Measurements from ENCODE around the gene DDX41.
"Not testable (repeated sequence)": the region's sequence is repeated elsewhere in the genome, so short reads cannot be mapped to it uniquely, and the experiment has no call there.

DDX41 gene

DNA sequence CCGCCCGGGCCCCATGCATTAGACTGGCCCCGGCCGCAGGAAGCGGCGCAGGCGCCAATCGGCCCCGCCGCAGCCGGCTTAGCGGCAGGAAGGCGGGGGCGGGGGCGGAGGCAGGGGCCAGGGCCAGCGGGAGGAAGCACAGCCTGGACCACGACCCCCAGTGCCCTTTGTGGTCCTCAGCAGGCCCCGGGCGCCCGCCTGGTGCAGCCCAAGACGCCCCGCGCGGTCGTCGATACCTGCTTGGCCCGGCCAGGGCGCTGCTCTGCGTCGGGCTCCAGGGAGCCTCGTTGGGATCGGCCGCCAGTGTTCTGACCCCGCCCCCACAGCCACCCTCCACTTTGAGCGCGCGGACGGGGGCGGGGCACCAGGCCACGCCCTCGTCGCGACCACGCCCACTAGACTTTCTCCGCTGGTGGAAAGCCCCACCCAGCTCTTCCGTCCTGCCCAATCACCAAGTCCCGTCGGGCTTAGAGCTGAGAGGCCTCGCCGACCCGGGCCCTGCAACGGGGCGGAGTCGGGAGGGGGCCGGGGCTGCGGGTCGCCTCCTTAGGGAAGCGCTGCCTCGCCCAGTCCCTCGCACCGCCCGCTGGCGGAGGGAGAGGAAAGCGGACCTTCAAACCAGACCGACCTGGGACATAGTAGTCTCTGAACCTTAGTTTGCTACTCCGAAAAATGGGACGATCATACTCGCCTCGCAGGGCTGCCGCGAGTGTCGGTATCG is 19.3 kb downstream of the DDX41 start, which contains the start of gene PDLIM7:
Gene PDLIM7 (minus strand): TSS at position 313 of the 721 bp plus-strand sequence. CDS start 1,092 bp downstream, outside the sequence.
- peak; percentile 88 to 91 for DNase-seq

- DNase-seq: peak; percentile 22 to 67
These were observed 20.0 kb downstream of the DDX41 start for GRCh38 chr5:177496727-177497291.

DNA sequence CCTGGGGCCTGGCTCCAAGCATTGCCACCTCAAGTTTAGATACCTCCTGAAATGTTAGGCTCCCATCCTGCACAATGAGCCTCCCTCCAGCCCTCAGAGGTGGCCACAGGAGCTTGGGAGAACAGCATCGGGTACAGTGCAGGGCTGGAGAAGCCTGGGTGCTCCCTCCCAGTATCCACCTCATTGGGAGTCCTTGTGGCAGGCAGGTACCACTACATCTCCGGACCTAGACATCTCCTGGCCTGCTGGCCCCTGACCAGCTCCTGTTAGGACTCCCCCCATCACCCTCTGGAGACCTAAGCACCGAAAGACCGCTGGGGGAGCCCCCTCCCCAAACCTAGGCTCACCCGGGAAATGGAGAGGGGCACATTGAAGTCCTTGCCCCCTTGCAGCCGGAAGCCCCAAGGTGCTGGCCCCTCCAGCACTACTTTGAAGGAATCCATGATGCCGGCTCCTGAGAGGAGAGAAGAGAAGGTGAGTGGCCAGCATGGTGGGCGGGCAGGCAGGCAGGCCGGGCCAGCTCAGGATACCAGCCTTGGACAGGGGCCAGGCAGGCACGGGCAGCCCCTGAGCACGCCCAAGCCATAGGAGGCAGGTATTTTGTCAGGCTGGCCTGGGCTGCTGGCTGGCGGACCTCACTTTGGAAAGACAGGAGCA is 20.6 kb downstream of the DDX41 start:
- DNase-seq: peak in 1 of 2 experiments; percentile 26

GRCh38 chr5:177495243-177496060 is 21.3 kb downstream of the DDX41 start:
- DNase-seq: no peak

DNA sequence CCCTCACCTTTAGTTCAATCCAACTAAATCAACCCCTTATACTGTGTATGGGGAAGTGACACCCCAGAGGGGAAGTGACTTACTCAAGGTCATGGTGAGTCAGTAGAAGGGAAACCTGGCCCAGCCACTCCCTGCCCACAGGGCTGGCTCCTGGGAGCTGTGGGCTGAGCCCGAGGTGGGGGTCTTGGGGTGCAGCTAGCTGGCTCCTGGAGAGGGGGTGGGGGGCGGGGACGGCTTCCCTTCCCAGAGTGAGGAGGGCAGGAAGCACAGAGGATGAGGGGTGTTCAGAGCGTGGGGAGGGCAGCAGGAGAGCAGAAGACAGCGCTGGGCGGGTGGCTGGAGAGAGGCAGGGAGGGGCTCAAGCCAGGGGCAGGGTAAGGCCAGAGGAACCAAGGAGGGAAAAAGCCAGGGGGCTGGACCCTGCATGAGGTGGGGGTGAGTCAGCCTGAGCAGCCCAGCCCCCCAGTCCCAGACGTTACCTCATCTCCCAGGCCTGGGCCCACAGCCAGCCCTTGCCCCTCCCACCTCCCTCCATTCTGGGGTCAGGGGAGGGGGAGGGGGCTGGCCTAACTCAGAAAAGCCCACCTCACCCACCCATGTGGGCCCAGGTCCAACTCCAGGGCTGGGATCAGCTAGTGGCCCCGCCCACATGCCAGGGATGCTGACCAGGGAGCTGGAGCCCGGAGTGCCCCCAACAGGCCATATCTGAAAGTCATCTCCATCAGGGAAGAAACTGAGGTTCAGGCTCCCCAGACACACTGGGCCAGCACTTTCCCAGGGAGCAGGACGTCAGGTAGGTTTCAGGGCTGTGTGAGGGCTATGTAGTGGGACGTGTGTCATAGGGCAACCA is 22.2 kb downstream of the DDX41 start:
- no peak for DNase-seq

DNA sequence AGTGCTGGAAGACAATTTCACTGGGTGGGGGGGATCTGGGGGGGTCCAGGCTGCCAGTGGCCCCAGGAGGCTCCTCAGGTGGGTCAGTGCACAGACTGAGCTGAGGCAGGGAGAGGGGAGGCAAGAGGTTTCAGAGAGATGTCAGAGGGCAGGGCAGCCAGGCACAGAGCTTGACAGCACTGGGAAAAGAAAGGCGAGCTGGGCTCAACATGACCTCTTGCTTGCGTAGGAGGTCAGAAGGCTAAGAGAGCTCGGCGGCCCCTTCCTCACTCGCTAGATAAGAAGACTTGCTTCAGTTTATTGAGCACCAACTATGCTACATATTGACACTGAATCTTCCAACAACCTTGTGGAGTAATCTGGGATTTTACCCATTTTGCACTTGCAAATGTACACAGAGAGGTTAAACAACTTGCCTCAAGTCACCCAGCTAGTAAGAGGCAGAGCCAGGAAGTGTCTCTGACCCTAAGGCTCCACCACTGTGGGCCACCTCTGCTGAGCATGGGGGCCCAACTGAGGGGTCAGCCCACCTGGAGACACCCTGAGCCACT is 22.9 kb downstream of the DDX41 start:
- DNase-seq: no peak

GRCh38 chr5:177492841-177493240 is 23.9 kb downstream of the DDX41 start:
- DNase-seq: no peak

DNA sequence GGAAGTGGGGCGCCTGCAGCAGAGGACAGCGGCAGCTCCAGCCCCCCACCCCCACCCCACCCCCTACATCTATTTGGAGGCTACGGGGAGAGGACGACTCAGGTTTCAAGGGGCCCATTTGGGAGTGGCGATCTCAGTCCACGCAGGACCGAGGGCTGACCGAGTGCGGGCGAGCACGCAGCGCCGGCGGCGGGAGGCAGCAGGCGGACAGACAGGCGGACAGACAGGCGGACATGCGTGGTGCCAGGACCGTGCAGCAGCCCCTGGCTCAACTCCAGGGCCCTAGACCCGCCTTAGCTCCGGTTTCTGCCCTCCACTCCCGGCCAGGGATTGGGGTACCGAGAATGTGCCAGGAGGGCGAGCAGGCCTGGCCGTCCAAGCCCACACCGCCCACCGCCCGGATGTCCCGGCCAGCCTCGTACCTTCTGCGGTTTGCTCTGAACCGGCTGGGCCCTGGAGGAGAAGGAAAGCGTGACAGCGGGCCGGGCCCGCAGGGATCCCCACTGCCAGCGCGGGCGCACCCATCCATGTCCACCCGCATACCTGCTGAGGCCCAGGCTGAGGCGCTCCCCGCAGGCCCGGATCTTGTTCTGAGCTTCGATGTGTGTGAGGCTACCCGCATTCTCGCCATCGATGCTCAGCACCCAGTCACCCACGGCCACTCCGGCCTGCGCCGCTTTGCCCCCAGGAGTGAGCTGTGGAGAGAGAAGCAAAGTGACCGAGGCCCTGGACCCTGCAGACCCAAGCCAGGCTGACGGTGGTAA is 24.6 kb downstream of the DDX41 start:
- no peak for DNase-seq

- DNase-seq: peak; percentile 74 to 78
These were observed 25.3 kb downstream of the DDX41 start for GRCh38 chr5:177491429-177491945.

GRCh38 chr5:177490992-177491391 is 25.8 kb downstream of the DDX41 start:
- no peak for DNase-seq

DNA sequence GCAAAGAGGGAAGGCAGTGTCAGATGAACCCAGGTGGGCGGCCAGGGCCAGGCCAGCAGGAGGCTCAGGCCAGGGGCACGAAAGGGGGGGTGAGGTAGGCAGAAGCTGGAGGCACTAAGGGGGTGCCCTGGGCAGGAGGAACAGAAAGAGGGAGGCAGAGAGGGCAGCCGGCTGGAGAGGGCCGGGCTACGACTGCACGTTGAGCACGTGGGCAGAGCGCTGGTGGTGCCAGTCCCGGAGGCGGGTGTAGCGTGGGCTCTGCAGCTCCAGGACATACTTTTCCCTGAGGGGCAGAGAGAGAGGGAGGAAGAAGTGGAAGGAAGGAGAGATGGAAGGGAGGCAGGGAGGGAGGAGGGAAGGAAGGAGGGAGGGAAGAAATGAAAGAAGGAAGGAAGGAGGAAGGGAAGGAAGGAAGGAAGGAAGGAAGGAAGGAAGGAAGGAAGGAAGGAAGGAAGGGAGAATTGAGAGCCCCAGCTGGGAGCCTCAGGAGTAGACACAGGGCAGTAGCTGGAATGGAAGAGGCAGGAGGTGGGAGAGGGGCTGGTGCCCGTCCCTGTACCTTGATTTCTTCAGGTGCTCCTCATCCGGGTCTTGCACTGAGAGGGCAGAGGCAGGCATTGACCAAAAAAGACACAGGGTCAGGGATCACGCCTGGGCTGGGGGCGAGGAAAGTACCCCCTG is 26.3 kb downstream of the DDX41 start:
- DNase-seq: no peak

GRCh38 chr5:177489119-177489716 is 27.5 kb downstream of the DDX41 start:
- DNase-seq: no peak

- no peak for DNase-seq
These were observed 28.8 kb downstream of the DDX41 start for GRCh38 chr5:177487975-177488374.

DNA sequence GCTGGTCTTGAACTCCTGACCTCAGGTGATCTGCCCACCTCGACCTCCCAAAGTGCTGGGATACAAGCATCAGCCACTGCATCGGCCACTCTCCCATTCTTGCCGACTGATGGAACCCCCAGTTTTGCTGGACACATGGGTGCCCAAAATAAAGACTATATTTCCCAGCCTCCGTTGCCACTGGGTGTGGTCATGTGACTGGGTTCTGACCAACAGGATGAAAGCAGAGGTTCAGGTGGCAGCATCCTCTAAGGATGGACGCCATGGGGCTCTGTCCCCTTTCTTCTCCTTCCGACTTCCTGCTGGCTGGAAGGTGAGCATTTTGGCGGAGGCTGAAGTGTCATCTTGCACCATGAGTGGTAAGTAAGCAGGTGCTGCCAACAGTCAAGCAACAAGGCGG is 29.6 kb downstream of the DDX41 start:
- DNase-seq: no peak

- no peak for DNase-seq
These were observed 30.5 kb downstream of the DDX41 start for GRCh38 chr5:177486256-177486655.

GRCh38 chr5:177485753-177486152 is 31.0 kb downstream of the DDX41 start:
- not testable (repeated sequence) for DNase-seq

DNA sequence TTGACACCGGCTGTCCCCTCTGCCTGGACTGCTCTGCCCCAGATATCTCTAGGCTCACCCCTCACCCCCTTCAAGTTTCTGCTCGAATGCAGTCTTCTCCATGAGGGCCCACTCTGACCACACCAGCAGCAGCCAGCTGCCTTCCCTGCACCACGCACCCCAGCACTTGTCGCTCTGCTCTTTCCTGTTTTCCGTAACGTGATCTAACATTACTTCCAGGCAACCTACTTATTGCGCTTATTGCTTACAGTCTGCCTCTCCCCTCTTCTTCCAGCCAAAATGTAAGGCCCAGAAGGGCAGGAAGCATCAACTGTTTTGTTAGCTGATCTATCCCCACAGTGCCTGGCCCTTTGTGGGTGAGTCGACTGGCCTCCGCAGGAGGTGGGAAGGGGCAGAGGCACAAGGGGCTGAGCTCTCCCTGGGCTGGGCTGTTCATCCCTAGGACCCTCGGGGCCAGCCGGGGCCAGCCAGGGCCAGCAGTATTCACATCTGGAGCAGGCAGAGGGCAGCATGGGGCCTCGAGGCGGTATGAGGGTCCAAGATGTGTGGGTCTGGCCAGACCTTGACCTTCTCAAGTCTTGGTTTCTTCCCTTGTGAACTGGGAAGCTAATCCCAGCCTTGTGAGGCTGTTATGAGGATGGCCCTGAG is 31.7 kb downstream of the DDX41 start:
- no peak for DNase-seq

GRCh38 chr5:177483994-177484901 is 32.5 kb downstream of the DDX41 start:
- no peak for DNase-seq
